Mammary epithelial cell (primary cell): Measurements from ENCODE around the gene MPZ.
"Not testable (repeated sequence)": the region's sequence is repeated elsewhere in the genome, so short reads cannot be mapped to it uniquely, and the experiment has no call there.

ENCODE experiments used
- EZH2 ChIP-seq: IDR thresholded peaks from 2 replicates; pipeline ENCODE4 v1.6.1; 2012; ENCODE audit warnings: low read length, inconsistent platforms, borderline replicate concordance
- TF ChIP-seq, protein P1 (sequence below), 2 donors: IDR thresholded peaks in 1 of 2; conservative IDR thresholded peaks in 1 of 2; 2 replicates each; pipeline ENCODE4 v1.5.1; 2011 to 2012; ENCODE audit warnings: inconsistent platforms in 2 of 2, low read length in 2 of 2, mild to moderate bottlenecking in 2 of 2, control low read depth in 1 of 2, low read depth in 1 of 2; ENCODE audit not compliant: insufficient read depth in 1 of 2; ENCODE audit errors: extremely low read depth in 1 of 2

DNA sequence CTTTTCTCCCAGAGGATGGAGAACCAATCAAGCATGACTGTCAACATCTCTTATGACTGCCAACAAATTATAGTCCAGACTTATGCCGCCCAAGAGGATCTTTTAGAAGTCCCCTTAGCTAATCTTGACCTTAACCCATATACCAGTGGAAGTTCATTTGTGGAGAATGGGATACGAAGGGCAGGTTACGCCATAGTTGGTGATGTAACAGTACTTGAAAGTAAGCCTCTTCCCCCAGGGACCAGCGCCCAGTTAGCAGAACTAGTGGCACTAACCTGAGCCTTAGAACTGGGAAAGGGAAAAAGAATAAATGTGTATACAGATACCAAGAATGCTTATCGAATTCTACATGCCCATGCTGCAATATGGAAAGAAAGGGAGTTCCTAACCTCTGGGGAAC is 54.5 kb downstream of the MPZ start:
- TF ChIP-seq, protein P1, sequence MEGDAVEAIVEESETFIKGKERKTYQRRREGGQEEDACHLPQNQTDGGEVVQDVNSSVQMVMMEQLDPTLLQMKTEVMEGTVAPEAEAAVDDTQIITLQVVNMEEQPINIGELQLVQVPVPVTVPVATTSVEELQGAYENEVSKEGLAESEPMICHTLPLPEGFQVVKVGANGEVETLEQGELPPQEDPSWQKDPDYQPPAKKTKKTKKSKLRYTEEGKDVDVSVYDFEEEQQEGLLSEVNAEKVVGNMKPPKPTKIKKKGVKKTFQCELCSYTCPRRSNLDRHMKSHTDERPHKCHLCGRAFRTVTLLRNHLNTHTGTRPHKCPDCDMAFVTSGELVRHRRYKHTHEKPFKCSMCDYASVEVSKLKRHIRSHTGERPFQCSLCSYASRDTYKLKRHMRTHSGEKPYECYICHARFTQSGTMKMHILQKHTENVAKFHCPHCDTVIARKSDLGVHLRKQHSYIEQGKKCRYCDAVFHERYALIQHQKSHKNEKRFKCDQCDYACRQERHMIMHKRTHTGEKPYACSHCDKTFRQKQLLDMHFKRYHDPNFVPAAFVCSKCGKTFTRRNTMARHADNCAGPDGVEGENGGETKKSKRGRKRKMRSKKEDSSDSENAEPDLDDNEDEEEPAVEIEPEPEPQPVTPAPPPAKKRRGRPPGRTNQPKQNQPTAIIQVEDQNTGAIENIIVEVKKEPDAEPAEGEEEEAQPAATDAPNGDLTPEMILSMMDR (conservative IDR thresholded peaks at IDR 0.05 in 1 of 2, IDR thresholded peaks at IDR 0.05 in 1 of 2; ENCODE audit: extremely low read depth in 1 of 2, insufficient read depth in 1 of 2, low read depth in 1 of 2, low read length in 2 of 2): not testable (repeated sequence)
- not testable (repeated sequence) for TF ChIP-seq EZH2
